ENCODE results near the gene SUFU.

Gene SUFU

DNA sequence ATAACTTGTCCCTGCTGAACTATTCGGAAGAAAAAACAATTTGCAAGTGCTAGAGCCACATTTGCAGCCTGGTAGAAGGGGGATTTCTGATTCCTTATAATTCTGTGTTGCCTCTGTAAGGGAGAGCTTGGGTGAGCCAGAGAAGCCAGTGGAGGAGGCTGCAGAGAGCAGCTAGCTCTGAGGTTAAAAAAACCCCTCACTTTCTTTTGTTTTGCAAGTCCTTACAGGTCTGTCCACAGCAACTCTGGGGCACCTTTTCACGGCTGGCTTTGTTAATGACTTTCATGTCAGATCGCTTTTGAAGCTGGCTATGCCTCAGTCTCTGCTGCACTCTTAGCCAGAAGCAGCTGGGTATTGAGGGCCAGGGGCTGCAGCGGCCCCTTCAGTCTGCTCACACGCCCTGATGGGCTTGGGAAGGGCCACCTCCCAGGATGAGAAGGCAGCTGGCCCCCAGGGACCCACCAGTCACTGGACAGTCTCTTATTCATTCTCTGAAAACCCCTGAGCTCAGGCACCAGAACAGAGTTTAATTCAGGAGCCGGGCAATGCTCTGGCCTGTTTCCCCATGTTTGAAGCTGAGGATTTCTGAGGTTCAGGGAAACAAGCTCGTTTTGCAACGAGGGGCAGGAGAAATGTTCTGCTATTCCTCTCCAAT is 171.4 kb downstream of the SUFU start:
- no peak for DNase-seq

- DNase-seq, result peak in 1 of 2 donors; percentile 16
Measured at GRCh38 chr10:102675666-102676533, 172.1 kb downstream of the SUFU start.

- no peak for DNase-seq
Measured at GRCh38 chr10:102676534-102677315, 173.0 kb downstream of the SUFU start.

GRCh38 chr10:102677331-102678067 is 173.7 kb downstream of the SUFU start:
- no peak for DNase-seq

DNA sequence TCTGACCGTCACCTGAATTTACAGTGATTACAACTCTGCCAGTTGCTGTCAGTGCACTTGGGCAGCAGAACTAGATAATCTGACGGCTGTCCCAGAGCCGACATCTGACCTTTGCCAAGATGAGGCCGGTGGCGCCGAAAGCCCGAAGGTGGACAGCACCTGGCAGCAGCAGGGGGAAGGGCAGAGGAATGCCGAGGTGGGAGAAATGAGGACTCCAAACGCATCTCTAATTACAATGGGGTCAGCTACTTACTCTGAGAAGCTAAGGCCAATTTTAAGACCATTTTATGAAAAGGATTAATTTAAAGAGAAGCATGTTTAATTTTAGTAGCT is 174.3 kb downstream of the SUFU start:
- no peak for DNase-seq

- peak in 1 of 2 donors; percentile 40 for DNase-seq
Measured at GRCh38 chr10:102678842-102679289, 175.1 kb downstream of the SUFU start.

DNA sequence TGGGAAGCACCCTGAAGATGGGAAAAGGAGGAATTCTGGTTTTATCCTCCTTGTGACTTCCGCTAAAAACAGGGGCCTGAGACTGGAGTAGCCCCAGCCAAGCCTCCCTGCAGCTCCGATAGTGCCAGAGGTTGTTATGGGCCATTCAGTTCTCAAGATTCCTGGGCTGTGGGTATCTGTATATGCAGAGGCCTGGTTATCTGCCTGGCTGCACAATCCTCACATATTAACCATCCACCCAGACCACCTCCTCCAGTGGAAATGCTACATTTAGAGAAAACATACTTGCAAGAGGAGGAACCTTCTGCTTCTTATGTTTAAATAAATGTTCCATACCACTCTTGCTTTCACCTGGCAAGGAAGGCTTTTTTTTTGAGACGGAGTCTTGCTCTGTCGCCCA is 175.8 kb downstream of the SUFU start:
- DNase-seq, result no peak

- DNase-seq, result no peak
Measured at GRCh38 chr10:102681696-102682095, 177.9 kb downstream of the SUFU start.

GRCh38 chr10:102682416-102682815 is 178.6 kb downstream of the SUFU start:
- DNase-seq, result no peak

- DNase-seq, result no peak
Measured at GRCh38 chr10:102682981-102683380, 179.2 kb downstream of the SUFU start.
